ENCODE measurements around the gene EVC2.

EVC2 gene

GRCh38 chr4:5708449-5709206 is at the start of gene EVC2:
Gene EVC2 (minus strand): TSS chr4:5708559. CDS start chr4:5708513, 46 bp downstream.
- DNase-seq = peak in 28 of 42 donors; percentile 7 to 65 (median 30)
- intact Hi-C loops (cut with DNase I) = no loop called here

GRCh38 chr4:5757954-5758353 is 49.6 kb upstream of the EVC2 start:
- intact Hi-C loops (cut with DNase I) = no loop called here
- peak in 1 of 42 donors; percentile 9 for DNase-seq

GRCh38 chr4:5757536-5757935 is 49.2 kb upstream of the EVC2 start:
- intact Hi-C loops (cut with DNase I) = no loop called here
- DNase-seq = peak in 1 of 42 donors; percentile 4

- intact Hi-C loops (cut with DNase I) = no loop called here
- peak in 1 of 42 donors; percentile 8 for DNase-seq
These were observed 48.7 kb upstream of the EVC2 start for GRCh38 chr4:5757091-5757490.

GRCh38 chr4:5756271-5756670 is 47.9 kb upstream of the EVC2 start:
- DNase-seq = no peak
- intact Hi-C loops (cut with DNase I) = no loop called here

- DNase-seq = no peak
- intact Hi-C loops (cut with DNase I) = no loop called here
These were observed 47.3 kb upstream of the EVC2 start for GRCh38 chr4:5755679-5756078.

GRCh38 chr4:5755161-5755560 is 46.8 kb upstream of the EVC2 start:
- intact Hi-C loops (cut with DNase I) = no loop called here
- DNase-seq = peak in 1 of 42 donors; percentile 2

GRCh38 chr4:5754529-5754881 is 46.1 kb upstream of the EVC2 start:
- DNase-seq = no peak

GRCh38 chr4:5753766-5754528 is 45.6 kb upstream of the EVC2 start:
- intact Hi-C loops (cut with DNase I) = no loop called here

More at GRCh38 chr4:5754529-5754881, 46.1 kb upstream of the EVC2 start:
- intact Hi-C loops (cut with DNase I) = no loop called here

GRCh38 chr4:5753366-5753765 is 45.0 kb upstream of the EVC2 start:
- DNase-seq = no peak
- intact Hi-C loops (cut with DNase I) = no loop called here

More at GRCh38 chr4:5753766-5754528, 45.6 kb upstream of the EVC2 start:
- DNase-seq = peak in 28 of 42 donors; percentile 7 to 65 (median 36)

- DNase-seq = no peak
- intact Hi-C loops (cut with DNase I) = no loop called here
These were observed 44.2 kb upstream of the EVC2 start for GRCh38 chr4:5752376-5753184.

- intact Hi-C loops (cut with DNase I) = no loop called here
- DNase-seq = peak in 1 of 42 donors; percentile 21
These were observed 43.5 kb upstream of the EVC2 start for GRCh38 chr4:5751666-5752375.

- peak in 1 of 42 donors; percentile 21 for DNase-seq
- intact Hi-C loops (cut with DNase I) = no loop called here
These were observed 42.7 kb upstream of the EVC2 start for GRCh38 chr4:5750946-5751665.

- intact Hi-C loops (cut with DNase I) = no loop called here
These were observed 41.9 kb upstream of the EVC2 start for GRCh38 chr4:5750052-5750945.

GRCh38 chr4:5749568-5749967 is 41.2 kb upstream of the EVC2 start:
- intact Hi-C loops (cut with DNase I) = no loop called here
- no peak for DNase-seq

More at GRCh38 chr4:5750052-5750945, 41.9 kb upstream of the EVC2 start:
- no peak for DNase-seq

GRCh38 chr4:5747738-5748375 is 39.5 kb upstream of the EVC2 start:
- peak in 1 of 42 donors; percentile 59 for DNase-seq
- intact Hi-C loops (cut with DNase I) = no loop called here
